Stimulated activated CD4-positive, alpha-beta T cell treated with anti-CD3 and anti-CD28 coated beads, Interleukin-1b, Interleukin-23, amount 100 ng/mL, for 48 hours (primary cell): ENCODE measurements around the gene NCAPH2.

Experiments
- DNase-seq: peaks from one replicate; pipeline ENCODE4 v3.0.0-alpha.2; 2020

NCAPH2 gene

GRCh38 chr22:50550395-50550794, 42.4 kb downstream of the NCAPH2 start:
- DNase-seq, result no peak

DNA sequence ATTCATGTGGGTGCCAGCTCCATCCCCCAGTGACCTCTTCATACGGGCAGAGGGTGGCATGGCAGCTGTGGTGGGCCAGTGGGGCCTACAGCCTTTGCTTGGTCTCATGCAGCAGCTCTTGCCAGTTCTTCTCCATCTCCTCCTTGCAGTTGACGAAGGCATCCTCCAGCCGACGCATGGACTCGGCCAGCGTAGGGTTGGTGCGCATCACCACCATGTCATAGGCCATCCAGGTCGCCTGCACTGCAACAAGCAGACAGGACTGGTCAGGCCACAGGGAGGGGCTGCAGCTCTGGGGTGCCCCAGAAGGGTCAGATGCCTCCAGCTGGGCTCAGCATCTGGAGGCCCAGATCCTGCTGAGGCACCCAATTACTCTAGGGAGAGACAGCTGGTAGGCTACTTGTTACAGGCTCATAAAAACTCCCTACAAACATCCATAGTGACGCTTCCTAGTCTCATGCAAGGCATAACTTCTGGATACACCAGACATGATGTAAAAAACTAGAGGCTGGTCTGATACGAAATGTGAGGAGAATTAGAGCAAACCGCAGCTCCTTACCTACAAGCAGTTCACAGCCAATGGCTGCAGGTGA, 43.2 kb downstream of the NCAPH2 start:
- no peak for DNase-seq

- DNase-seq, result no peak
Observed at GRCh38 chr22:50553310-50553709, 45.3 kb downstream of the NCAPH2 start.

GRCh38 chr22:50556703-50557102, 48.7 kb downstream of the NCAPH2 start:
- DNase-seq, result no peak

- DNase-seq, result no peak
Observed at GRCh38 chr22:50560034-50560433, 52.0 kb downstream of the NCAPH2 start.

DNA sequence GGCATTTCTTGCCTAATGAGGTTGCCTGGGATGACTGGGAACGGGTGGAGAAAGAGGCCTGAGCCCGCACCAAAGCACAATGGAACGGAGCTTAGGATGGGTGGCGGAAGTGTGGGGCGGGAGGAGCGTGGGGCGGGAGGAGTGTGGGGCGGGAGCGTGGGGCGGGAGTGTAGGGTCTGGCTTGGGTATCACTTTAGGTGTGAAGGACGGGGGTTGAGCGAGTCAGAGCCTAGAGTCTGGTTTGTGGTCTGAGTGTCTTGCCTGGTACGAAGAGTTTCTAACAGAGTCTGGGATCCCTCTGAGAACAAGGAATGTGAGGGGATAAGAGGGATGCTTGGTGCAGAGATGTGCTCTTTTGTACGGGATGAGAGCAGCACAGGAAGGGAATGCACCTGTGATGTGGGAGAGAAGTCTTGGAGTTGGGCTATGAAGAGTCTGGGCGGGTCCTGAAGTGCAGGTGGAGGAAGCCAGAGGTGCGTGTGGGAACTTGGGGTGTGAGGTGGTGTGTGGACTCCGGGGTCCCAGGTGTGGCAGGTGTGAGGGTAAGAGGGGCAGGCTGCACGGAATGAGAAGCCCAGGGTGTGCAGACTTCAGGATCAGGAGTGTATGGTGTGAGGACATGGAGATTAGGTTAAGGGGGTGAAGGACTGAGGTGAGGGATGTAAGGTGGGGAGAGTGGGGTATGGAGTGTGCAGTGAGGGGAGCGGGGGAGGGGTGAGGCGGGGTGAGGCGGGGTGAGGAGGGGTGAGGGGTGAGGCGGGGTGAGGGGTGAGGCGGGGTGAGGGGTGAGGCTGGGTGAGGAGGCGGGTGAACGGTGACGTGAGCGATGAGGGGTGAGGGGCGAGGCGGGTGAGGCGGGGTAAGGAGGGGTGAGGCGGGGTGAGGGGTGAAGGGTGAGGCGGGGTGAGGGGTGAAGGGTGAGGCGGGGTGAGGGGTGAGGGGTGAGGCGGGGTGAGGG, 53.7 kb downstream of the NCAPH2 start:
- no peak for DNase-seq

DNA sequence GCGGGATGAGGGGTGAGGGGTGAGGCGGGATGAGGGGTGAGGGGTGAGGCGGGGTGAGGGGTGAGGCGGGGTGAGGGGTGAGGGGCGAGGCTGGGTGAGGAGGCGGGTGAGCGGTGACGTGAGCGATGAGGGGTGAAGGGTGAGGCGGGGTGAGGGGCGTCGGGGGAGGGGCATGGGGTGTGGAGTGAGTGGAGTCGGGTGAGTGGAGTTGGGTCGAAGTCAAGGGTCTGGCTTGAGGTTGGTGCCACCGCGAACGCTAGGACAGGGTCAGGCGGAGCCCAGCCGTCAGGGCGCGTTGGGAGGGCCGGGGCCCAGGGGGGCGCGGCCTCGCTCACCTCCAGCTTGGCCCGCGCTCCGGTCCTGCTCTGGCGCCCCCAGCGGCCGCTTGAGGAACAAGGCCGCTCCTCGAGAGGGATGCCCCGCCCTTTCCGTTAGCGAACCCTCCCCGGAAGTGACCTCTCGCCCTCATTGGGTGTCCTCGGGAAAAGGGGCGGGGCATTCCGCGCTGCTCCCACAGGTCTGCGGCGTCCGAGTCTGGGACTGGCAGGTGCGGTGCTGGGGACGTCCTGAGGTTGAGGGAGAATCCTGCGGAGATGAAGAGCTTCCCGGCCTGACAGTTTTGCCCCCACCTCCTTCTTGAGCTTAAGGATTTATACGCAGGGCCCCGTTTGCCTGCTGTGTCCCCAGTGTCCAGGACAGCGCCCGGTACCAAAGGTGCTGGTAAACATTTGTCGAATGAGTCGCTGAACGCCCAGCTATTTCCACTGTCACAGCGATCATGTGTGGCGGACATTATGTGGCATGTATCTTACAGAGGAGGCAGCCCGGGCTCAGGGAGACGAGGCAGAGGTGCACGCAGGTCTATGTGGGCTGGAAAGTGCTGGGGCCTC, 54.7 kb downstream of the NCAPH2 start, which contains the start of gene SYCE3:
SYCE3 (minus strand) TSS at position 397 of the 890 bp plus-strand sequence. CDS start 6,514 bp downstream, outside the sequence.
- DNase-seq, result peak; percentile 97

DNA sequence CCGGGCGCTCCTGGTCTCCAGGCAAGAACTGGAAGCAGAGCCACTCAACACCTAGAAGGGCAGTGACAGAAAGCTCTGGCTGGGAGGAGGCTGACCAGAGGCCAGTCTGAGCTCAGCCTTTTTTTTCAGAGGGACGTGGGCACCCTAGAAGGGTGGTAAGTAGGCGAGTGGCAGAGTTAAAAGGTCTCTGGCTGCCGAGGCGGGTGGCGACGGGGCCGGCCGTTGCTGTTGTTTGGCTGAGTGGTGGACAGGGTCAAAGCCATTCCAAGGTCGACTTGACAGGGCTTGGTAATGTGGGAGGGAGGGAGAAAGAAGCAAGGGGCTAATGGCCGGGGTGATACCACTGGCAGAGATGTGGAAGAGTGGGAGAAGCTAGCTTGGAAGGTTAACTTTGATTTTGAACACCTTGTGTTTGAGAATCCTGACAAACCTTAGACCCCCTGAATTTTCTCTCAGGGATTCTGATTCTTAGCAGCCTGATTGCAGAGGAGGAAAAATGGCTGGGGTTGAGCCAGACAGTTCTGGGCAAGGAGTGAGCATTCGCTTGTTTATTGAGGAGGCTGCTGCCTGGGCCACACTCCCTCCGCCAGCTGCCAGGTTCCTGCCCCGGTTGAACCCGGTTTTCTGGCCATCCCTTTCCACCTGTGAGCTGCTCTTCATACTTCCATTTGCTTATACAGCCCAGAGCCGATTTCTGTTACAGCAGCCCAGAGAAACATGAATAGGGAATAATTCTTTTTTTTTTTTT, 55.6 kb downstream of the NCAPH2 start:
- no peak for DNase-seq

GRCh38 chr22:50564289-50564688, 56.3 kb downstream of the NCAPH2 start:
- DNase-seq, result no peak

- no peak for DNase-seq
Observed at GRCh38 chr22:50567721-50568252, 59.8 kb downstream of the NCAPH2 start.

DNA sequence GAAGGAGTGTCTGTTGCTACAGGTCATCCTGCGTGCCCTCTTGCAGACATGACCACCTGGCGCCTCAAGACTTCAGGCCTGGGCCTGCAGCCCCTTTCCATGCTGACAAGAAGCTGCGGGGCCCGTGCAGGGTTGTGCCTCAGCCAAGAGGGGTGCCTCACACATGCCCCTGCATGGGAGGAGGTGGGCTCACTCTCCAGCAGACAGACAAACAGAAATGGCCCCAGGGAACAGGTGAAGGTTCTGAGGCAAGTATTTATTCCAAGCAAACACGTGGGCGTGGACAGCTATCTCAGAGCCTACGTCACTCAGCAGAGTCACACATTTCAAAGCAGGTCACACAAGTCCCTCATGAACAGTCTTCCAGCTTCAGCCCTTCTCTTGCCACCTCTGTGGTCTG, 60.6 kb downstream of the NCAPH2 start:
- no peak for DNase-seq

GRCh38 chr22:50569041-50569459, 61.0 kb downstream of the NCAPH2 start:
- DNase-seq, result no peak

DNA sequence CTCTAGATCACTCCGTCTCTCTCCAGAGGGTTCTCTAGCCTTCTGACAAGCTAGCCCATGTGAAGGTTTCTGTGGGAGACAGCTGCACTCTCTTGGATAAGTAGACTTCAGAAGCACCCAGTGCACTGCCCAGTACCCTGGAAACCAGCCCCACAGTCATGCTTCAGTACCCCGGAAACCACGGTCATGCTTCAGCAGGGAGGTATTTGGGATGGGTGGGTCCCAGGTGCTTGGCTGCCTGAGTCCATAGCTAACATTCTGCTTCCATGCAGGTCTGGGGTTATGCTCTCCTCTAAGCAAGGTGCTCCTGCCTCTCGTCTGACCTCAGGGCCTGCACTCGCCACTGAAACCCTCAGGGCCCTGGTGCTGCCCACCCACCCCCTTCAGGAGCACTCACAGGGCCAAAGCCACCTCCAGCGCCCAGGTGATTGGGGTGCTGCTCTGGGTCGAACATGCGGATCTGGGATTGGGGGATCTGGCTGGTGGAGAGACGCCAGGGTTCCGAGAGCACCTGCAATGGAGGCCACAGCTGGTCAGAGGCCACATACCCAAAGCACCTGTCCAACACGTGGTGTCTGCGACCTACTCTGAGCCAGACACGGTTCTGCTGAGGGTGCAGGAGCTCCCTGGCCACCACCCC, 62.0 kb downstream of the NCAPH2 start:
- no peak for DNase-seq

- DNase-seq, result no peak
Observed at GRCh38 chr22:50570861-50571260, 62.8 kb downstream of the NCAPH2 start.

DNA sequence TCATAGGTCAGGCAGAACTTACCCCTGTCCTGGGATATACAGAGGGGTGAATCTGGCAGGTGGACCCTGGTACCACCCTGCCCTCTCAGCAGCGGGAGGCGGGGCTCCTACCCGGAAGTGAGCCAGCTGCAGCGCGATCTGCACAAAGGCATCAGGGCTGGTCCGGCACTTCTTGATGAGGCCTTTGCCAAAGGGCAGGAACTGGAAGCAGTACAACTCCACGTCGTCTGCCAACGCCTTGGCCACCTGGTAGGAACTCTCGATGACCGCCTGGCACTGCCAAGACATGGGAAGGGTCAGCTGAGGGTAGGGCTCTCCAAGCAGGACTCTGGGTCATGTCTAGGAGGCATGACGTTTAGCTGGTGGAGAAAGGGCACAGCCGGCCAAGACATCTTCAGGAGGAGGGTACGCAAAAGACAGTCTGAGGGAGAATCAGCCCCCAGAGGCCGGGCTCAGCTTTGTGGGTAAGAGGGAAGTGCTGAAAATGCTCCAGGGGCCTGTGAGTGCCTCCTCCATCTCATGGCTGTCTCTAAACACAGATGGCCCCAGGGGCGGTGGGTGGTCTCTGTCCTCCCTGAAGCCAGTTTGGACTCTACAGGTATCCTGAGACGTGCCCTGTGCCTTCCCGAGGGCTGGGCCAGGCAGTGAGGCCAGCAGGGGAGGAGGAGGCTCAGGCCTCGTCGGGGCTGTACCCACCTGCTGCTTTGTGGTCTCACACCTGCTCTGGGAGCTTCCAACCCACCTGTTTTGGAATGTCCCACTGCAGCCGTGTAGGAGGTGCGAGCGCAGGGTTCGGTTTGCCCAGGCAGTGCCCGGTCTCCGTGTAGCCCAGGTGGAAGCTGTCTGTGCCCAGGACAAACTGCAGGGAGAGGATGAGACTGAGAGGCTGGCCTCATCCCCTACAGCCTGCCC, 63.5 kb downstream of the NCAPH2 start:
- DNase-seq, result no peak

DNA sequence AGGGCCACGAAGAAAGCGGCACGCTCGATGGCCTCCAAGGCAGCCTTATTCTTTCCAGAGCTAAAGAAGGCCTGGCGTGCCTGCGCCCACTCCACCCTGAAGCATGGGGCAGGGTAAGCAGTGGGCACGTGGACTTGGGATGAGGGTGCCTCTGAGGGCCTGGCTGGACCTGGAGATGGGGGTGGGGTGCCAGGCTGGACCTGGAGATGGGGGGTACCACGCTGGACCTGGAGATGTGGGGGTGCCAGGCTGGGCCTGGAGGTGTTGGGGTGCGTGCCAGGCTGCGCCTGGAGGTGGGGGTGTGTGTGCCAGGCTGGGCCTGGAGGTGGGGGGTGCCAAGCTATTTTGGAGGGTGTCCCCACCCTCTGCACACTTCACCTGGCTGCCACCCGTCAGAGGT, 64.9 kb downstream of the NCAPH2 start:
- DNase-seq, result no peak

DNA sequence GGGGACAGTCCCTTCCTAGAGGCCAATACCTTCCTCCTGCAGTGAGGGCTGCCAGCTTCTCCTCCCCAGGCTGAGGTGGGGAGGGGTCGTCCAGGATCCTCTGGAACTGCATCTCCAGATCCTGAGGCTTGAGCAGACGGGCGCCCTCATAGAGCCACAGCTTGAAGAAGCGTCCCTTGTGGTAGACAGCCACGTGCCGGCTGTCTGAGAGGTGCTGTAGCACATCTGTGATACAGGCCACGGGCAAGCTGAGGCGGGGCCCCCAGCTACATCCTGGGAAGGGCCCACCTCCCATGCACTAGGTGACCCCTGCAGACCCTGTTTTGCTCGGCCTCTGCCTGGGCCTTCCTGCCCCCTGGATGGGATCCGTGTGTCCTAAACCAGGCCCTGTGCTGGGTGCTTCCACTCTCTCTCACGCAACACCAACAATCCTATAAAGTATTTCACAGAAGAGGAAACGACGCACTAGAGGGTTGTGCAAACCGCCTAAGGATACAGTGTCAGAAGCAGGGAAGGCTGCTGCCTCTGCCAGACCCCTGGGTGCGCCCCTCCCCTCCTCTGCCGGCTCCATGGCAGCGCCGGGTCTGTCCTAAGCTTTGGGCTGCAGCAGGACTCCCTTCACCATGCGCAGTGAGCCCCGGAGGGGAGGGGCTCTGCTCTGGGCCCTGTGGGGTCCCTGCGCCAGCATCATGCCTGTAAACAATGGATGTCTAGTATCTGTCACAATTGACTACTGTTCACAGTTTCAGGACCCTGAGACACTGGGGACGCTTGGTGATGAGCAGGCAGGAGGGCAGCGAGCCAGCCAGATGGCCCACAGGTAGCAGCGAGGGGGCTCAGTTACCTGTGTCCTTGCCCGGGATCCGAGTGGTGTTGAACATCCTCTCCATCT, 65.7 kb downstream of the NCAPH2 start:
- DNase-seq, result no peak

DNA sequence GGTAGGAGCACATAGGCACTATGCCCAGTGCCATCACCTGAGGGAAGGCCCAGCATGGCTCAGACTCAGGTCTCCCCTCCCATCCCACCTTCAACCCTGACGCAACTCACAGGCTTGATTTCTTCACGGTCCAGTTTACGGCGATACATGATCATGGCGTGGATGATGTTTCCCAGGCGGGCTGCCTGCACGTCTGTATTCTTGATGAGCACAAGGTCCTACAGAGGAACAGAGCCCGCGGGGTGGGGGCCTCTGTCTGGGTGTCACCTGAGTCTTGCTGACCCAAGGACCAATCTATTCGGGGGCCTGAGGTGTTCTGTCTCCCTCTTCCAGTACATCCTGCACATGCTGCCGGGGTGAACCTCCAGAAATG, 66.3 kb downstream of the NCAPH2 start:
- DNase-seq, result no peak
